ES-I3 (cell line): ENCODE measurements around the gene SLC39A2.
A peak's percentile ranks its signal among the peaks of the same experiment; 100 is the strongest.
"Not testable (repeated sequence)": the region's sequence is repeated elsewhere in the genome, so short reads cannot be mapped to it uniquely, and the experiment has no call there.

Experiments used
- H3K36me3 ChIP-seq: 2 replicates; pipeline ENCODE4 v1.6.1; 2013; ENCODE audit warnings: mild to moderate bottlenecking, low read length, control low read depth, moderate library complexity; ENCODE audit not compliant: insufficient read depth
- H3K4me1 ChIP-seq: 2 replicates; pipeline ENCODE4 v1.6.1; 2013; ENCODE audit warnings: mild to moderate bottlenecking, control low read depth, low read length; ENCODE audit not compliant: insufficient read depth
- H3K9ac ChIP-seq: 2 replicates; pipeline ENCODE4 v1.6.1; 2013; ENCODE audit warnings: low read depth, mild to moderate bottlenecking, low read length, moderate library complexity
- H3K9me3 ChIP-seq: 2 replicates; pipeline ENCODE4 v1.6.1; 2013; ENCODE audit warnings: mild to moderate bottlenecking, low read length, moderate library complexity; ENCODE audit not compliant: control insufficient read depth, insufficient read depth

Gene SLC39A2

DNA sequence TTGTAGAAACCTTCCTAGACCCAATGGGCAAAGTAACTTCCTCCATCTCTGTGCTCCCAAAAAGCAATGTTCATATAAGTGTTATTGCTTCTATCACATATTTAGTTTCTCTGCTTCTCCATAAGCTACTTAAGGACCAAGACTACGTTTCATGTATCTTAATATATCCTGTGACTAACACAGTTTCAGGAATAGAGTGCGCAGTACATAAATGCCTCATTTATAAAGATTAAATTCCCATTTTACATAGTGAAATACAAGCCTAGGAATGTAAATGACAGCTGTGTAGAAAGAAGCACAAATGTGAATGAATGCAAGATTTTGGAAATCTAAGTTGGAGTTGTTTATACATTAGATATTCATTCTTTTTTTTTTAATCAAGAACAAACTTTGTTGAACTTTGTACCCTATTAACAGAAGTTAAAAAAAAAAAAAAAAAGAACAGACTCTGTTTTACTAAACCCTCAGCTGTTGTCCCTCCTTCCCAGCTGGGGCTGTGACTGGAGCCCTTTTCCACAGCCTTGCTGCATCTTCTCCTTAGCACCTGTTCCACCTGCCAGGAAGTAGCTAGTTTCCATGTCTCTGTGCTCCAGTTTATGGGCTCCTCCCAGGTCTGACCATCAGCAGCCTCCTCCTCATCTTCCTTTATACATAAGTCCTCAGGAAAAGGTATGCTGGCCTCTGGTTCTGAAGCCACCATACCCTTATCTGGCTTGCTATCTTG lies 16.3 kb upstream of the SLC39A2 start:
- Histone ChIP-seq H3K4me1 (no peaks in the 10 kb centered on the region), H3K9me3 (no peaks in the 10 kb centered on the region), H3K36me3 (no peaks in the 10 kb centered on the region), H3K9ac (no peak overlapping the region)

- not testable (repeated sequence) for H3K9ac ChIP-seq, H3K4me1 ChIP-seq, H3K9me3 ChIP-seq, H3K36me3 ChIP-seq
Measured at GRCh38 chr14:20985650-20986049, 13.4 kb upstream of the SLC39A2 start.

- no peak overlapping the region for H3K9ac ChIP-seq
- peaks cover 3% of the 10 kb centered on the region; the same call in 1 of the 2 replicates for H3K36me3 ChIP-seq
- H3K9me3 ChIP-seq = no peaks in the 10 kb centered on the region
- H3K4me1 ChIP-seq = peaks cover 10% of the 10 kb centered on the region
Measured at GRCh38 chr14:20986811-20987210, 12.3 kb upstream of the SLC39A2 start.

- H3K9ac ChIP-seq = peak overlapping the region; percentile 38
- peaks cover 10% of the 10 kb centered on the region for H3K4me1 ChIP-seq
- peaks cover 15% of the 10 kb centered on the region; the same call in 1 of the 2 replicates for H3K36me3 ChIP-seq
- H3K9me3 ChIP-seq = no peaks in the 10 kb centered on the region
Measured at GRCh38 chr14:20988717-20989470, 10.2 kb upstream of the SLC39A2 start.

DNA sequence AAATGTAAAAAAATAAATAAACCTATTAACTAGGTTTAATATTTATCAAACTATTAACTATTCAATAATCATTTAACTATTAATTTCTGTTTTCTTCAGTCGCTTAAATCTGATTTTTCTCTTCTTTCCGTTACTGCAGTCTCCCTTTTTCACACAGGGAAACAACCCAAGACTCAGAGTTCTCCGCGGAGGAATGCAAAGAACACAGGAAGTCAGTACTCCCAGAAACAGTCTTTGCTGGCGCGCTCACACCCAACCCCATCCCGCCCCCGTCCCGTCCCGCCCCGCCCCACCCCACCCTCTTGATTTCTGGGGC lies 9.7 kb upstream of the SLC39A2 start:
- Histone ChIP-seq H3K9ac (peak overlapping the region; percentile 38), H3K36me3 (peaks cover 16% of the 10 kb centered on the region; the same call in 1 of the 2 replicates), H3K9me3 (no peaks in the 10 kb centered on the region), H3K4me1 (peaks cover 10% of the 10 kb centered on the region)

- H3K36me3 ChIP-seq = peaks cover 20% of the 10 kb centered on the region
- H3K4me1 ChIP-seq = peaks cover 10% of the 10 kb centered on the region
- no peaks in the 10 kb centered on the region for H3K9me3 ChIP-seq
- H3K9ac ChIP-seq = peak within 1 kb of the TSS; percentile 78
Measured at GRCh38 chr14:20989787-20990600, 9.1 kb upstream of the SLC39A2 start, which contains the start of gene METTL17. TSS of gene METTL17 (plus strand) at chr14:20989980. CDS start at chr14:20990003, 23 bp downstream.

DNA sequence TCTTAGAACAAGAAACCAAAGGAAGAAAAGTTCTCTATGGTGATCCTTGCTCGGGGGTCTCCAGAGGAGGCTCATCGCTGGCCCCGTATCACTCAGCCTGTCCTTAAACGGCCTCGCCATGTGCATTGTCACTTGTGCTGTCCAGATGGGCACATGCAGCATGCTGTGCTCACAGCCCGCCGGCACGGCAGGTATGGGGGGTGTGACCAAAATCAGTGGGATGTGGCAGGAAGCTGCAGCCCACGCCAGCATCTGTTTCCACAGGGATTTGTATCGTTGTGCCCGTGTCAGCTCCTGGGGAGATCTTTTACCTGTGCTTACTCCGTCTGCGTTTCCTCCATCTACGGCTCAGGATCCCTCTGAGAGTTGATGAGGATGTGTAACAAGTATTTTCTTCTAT lies 2.6 kb upstream of the SLC39A2 start:
- H3K9me3 ChIP-seq = no peaks in the 10 kb centered on the region
- no peak overlapping the region for H3K9ac ChIP-seq
- peaks cover 25% of the 10 kb centered on the region for H3K36me3 ChIP-seq
- no peaks in the 10 kb centered on the region for H3K4me1 ChIP-seq

GRCh38 chr14:20997115-20997514 lies 2.0 kb upstream of the SLC39A2 start:
- Histone ChIP-seq H3K9me3 (no peaks in the 10 kb centered on the region), H3K9ac (no peak overlapping the region), H3K36me3 (peaks cover 22% of the 10 kb centered on the region), H3K4me1 (no peaks in the 10 kb centered on the region)

- H3K9ac ChIP-seq = no peak overlapping the region
- H3K36me3 ChIP-seq = peaks cover 18% of the 10 kb centered on the region
- H3K4me1 ChIP-seq = no peaks in the 10 kb centered on the region
Measured at GRCh38 chr14:20997564-20997963, 1.5 kb upstream of the SLC39A2 start.

GRCh38 chr14:20998139-20998538 lies 954 bp upstream of the SLC39A2 start:
- Histone ChIP-seq H3K36me3 (peaks cover 16% of the 10 kb centered on the region), H3K9ac (no peak overlapping the region), H3K9me3 (no peaks in the 10 kb centered on the region)

More at GRCh38 chr14:20997564-20997963, 1.5 kb upstream of the SLC39A2 start:
- H3K9me3 ChIP-seq = no peaks in the 10 kb centered on the region

DNA sequence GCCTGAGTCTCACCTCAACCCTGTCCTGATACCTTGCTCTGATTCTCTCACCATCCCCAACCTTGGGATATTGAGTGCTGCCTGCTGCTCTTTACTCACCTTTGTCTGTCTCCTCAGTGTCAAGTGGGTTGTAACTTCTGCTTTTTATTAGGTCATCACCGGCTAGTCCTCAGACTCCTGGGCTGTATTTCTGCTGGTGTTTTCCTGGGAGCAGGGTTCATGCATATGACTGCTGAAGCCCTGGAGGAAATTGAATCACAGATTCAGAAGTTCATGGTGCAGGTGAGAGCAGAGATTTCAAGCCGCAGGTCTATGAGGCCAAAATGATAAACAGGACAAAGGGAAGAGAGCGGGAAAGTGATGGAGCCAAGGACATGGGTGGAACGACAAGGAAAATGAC lies 498 bp downstream of the SLC39A2 start:
- peaks cover 11% of the 10 kb centered on the region for H3K36me3 ChIP-seq
- H3K9me3 ChIP-seq = no peaks in the 10 kb centered on the region

More at GRCh38 chr14:20998139-20998538, 954 bp upstream of the SLC39A2 start:
- H3K4me1 ChIP-seq = no peaks in the 10 kb centered on the region

GRCh38 chr14:21001218-21001617 lies 2.1 kb downstream of the SLC39A2 start:
- Histone ChIP-seq H3K36me3 (peaks cover 2% of the 10 kb centered on the region; the same call in 1 of the 2 replicates), H3K9me3 (no peaks in the 10 kb centered on the region), H3K4me1 (no peaks in the 10 kb centered on the region), H3K9ac (no peak overlapping the region)

More for the DNA sequence above, 498 bp downstream of the SLC39A2 start:
- Histone ChIP-seq H3K9ac (no peak overlapping the region), H3K4me1 (no peaks in the 10 kb centered on the region)

DNA sequence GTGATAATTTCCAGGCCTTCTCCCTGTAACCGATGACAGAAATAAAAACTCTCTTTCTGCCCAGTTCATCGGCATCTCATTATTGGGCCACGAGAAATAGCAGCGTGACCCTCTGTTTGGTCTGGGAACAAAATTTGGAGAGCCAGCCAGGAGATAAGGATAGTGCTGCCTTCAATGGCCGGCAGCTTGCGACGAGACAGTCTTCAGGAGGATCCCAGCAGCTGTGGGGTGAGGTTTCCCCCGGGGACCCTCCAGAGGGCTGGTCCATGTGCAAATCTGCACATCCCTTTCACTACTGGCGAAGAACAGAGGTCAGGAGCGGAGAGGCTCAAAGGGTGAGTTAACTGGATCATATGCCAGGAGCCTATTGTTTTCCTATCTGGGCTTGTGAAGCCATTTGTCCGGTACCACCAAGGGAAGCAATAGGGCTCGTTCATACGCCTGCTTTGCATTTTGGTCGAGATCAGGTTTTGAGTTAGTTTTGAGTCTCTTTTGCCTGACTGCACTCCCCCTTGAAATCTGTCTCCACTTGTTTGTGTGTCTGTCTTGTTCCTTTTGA lies 4.8 kb downstream of the SLC39A2 start:
- no peaks in the 10 kb centered on the region for H3K4me1 ChIP-seq
- no peaks in the 10 kb centered on the region for H3K9me3 ChIP-seq
- H3K9ac ChIP-seq = no peak overlapping the region
- no peaks in the 10 kb centered on the region for H3K36me3 ChIP-seq

GRCh38 chr14:21009721-21010120 lies 10.6 kb downstream of the SLC39A2 start:
- not testable (repeated sequence) for H3K9me3 ChIP-seq, H3K36me3 ChIP-seq, H3K9ac ChIP-seq

More at GRCh38 chr14:21009721-21010120, 10.6 kb downstream of the SLC39A2 start:
- not testable (repeated sequence) for H3K4me1 ChIP-seq
